NCI-H2171 (cell line): ENCODE results near the gene MOCOS.

Experiments
- DNase-seq: peaks from one replicate; lab custom pipeline; 2025; lab: John Stamatoyannopoulos, UW

Gene MOCOS

DNA sequence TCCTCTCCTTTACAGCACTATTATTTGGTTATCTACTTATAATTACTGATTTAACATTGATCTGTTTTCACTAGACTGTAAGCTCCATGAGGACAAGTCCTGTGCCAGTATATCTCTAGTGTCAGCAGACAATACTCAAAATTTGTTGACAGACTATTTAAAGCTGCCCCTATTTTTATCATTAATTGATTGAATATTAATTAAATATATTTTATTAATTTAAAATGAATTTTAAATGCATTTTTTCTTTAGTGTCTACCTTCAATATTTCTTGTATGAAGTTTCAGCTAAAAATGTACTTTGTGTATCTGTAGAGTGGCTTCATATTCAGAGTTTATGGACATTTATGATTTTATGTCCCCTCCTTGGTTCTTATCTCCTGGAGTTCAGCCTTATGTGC is 83.9 kb downstream of the MOCOS start:
- DNase-seq = no peak

DNA sequence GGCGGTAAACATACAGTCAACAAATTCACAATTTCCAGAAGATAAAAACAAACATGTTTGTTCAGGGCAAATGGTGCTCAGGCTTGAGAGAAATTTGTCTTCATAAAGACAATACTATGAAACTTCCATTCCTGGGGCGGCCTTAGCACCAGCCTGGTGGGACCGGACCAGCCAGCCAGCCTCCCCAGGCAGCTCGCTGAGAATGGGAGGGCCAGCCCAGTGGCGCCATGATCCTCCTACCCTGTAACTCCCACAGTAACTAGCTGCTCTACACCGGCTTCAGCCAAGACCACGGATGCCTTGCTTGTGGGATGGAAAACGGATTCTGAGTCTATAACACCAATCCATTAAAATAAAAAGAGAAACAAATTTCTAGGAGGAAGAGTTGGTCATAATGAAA is 86.0 kb downstream of the MOCOS start:
- no peak for DNase-seq

GRCh38 chr18:36274083-36274715 is 86.9 kb downstream of the MOCOS start:
- no peak for DNase-seq

GRCh38 chr18:36275561-36275960 is 88.3 kb downstream of the MOCOS start:
- no peak for DNase-seq

GRCh38 chr18:36279001-36279400 is 91.7 kb downstream of the MOCOS start:
- DNase-seq = no peak

- DNase-seq = peak; percentile 36
Observed at GRCh38 chr18:36281936-36282335, 94.6 kb downstream of the MOCOS start.

DNA sequence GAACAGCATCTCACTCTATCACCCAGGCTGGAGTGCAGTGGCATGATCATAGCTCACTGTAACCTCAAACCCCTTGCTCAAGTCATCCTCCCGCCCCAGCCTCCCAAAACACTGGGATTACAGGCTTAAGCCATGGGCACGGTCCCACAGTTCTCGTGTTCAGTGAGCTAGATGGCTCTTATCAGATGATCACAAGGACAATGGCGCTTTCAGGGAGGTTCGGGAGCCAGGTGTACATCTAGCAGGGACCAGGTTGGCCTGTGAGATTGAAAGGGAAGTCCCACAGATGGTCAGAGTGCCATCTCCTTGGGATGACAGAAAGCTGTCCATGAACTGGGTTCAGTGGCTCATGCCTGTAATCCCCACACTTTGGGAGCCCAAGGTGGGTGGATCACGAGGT is 96.2 kb downstream of the MOCOS start:
- DNase-seq = no peak

- no peak for DNase-seq
Observed at GRCh38 chr18:36284268-36284667, 97.0 kb downstream of the MOCOS start.

DNA sequence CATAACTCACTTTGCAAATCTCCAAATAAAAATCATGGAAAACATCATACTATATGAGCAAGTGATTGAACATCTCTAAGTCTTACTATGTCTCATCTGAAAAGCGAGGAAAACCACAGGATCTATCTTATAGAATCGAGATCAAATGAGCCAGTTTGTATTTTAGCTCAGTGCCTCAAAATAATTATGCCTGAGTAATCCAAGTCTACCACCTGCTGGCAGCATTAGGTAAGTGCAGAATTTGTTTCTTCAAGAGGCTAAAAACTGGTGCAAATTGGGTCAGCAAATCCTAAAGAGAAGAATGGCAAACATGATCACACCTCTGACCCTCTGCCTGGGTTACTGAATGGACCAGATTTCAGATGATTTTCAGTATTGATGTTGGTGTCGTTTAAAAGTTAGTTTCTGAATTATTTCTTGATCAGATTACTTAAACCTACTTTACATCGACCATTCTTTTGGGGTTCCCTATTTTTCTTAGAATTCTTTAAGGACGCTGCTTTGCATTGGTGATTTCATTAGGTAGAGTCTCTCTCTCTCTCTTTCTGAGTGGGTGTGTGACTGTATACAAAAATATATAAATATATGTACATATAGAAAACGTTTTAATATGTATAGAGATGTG is 97.5 kb downstream of the MOCOS start:
- DNase-seq = peak; percentile 66

DNA sequence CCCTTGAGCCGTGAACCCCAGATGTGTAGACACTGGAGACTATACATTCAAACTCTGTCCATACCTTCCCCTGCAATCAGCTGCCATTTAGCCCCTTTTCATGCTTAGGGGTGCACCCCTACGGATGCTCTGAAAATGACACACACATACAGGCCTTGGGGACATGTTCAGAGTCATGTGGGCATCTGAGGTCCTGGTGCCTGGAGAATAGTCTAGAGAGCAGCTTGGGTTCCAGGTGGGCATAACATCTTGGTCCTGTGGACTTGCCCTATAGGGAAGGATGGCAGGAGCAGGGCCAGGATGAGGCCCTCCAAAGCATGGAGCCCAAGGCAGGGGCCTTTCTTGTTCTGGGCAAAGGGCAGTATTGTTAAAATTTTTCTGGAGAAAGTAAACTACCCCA is 100.4 kb downstream of the MOCOS start:
- DNase-seq = no peak

DNA sequence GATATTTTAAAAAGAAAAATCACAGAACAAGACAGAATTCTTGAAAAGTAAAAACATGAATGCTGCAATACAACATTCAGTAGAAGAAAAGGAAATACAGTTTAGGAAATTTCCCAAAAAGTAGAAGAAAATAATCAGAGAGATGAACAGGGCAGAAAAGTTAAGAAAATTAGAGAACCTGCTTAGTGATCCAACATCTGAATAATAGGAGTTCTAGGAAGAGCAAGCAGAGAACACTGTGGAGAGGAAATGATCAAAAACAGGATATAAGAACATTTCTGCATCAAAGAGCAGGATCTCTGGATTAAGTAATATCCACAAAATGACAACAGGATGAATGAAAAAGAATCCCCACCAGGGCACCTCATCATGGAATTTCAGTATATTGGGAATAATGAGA is 101.4 kb downstream of the MOCOS start:
- no peak for DNase-seq

DNA sequence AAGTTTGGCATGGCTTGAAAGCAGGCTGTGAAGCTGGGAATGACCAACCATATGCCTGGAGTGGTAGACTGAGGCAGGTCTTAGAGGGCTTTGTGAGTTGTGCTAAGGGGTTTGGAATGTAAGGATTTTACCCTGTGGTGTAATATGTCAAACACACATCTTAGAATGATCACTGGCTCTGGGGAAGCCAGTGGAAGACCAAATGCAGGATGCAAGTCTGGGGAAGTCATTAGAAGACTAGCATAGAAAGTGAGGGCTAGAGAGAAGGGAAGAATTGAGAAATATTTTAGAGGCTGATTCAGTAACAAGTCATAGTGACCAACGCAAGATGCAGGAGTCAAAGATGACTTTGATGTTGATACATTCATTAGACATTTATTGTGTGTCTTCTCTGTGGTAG is 106.7 kb downstream of the MOCOS start:
- no peak for DNase-seq

DNA sequence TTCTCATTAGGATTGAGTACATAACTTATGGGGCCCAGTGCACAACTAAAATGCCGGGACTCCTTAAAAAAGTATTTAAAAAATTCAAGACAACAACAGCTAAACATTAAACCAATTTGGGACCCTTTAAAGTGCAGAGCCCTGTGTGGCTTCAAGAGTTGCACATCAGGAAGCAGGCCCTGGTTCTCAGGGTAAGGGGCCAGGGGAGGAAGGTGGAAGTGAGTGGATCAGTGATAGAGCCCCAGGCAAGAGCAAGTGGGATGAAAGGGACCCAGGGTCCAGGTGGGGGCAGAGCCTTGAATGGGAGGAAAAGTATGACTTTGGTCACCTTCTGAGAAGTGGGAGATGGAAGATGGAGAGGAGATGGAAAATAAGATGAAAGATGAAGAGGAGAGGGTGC is 107.9 kb downstream of the MOCOS start:
- DNase-seq = no peak

DNA sequence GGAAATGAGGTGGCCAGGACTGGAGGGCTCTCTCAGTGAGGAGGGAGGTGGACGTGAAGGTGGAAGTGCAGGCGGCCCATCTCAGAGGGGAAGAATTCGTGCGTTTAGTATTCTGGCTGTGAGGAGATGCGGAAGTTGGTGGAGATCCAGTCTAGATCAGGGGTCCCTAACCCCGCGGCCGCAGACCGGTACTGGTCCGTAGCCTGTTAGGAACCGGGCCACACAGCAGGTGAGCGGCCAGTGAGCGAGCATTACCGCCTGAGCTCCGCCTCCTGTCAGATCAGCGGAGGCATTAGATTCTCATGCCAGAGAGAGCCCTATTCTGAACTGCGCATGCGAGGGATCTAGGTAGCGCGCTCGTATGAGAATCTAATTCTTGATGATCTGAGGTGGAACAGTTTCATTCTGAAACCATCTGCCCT is 108.6 kb downstream of the MOCOS start:
- no peak for DNase-seq

DNA sequence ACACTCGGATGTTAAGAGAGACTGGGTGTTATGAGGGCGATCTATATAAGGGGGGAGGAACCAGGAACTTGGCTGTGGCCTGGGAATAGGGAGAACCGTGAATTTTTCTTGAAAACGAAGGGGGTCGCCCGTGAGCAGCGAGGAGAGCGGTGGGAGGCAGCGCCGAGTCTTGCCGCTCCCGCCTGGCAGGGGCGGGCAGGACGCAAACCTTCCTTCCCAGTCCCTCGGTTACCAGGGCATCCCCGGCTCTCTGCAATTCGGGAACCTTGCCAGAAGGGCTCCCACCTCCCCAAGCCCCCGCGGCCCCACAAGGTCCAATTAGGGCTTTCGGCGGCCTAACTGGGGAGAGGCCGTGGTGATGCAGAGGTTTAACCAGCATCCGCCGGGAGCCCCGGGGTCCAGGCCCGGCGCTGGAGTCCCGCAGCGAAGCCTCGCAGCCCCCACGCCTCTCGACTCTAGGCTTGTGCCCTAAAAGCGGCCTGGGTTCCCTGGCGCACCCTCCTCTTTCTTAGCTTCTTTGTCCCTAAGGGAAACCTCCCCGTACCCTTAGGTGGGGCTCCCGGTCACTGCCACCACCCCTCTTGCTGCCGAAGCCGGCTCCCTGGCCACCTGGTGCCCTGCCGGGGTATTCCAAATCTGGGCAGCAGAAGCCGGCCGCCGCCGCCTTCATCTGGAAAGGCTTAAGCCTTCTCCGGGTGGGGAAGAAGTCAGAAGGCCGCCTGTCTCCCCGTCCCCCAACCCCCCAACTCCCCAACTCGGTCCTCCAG is 109.5 kb downstream of the MOCOS start:
- peak; percentile 77 for DNase-seq

- DNase-seq = peak; percentile 53
Observed at GRCh38 chr18:36297417-36298125, 110.3 kb downstream of the MOCOS start, which contains the start of gene FHOD3. Gene FHOD3 (plus strand): TSS chr18:36297713. CDS start chr18:36297836, 123 bp downstream.

- peak; percentile 74 for DNase-seq
Observed at GRCh38 chr18:36298126-36298741, 110.9 kb downstream of the MOCOS start.

GRCh38 chr18:36299015-36299414 is 111.7 kb downstream of the MOCOS start:
- no peak for DNase-seq

DNA sequence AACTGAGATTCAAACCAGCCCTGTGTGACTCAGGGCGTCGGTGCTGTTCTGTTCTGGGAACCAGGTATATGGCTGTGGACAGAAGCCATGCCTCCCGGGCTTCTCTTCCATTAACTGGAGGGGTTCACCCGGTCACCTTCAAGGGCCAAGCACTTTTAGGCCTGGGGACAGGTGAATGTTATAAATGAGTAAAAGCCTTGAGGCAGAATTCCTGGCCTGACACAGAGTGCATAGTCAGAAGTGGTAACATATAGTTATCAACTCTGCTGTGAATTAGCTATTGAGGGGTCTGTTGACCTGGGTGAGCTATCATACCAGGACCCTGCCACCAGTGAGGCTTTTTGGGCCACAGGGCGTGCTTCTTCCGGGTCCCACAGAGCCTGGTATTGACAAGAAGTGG is 112.9 kb downstream of the MOCOS start:
- DNase-seq = no peak

GRCh38 chr18:36301884-36302283 is 114.6 kb downstream of the MOCOS start:
- no peak for DNase-seq

DNA sequence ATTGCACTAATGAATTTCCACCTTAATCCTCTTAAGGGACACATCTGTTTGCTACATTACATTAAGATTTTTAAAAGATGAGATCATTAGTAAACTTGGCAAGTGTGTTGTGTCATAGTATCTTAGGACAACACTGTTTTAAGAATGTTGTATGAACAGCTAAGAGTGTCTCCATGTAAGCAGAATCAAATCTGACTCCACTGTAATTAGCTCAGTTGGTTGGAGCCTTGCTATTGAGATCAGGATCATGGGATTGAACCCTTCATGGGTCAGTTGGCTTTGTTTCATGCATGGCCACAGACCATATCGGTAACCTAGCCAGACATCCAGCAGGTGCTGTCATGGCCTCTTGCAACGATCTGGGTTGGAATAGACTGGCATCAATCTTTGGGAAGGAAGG is 115.4 kb downstream of the MOCOS start:
- no peak for DNase-seq

- no peak for DNase-seq
Observed at GRCh38 chr18:36303211-36303844, 116.0 kb downstream of the MOCOS start.
